HCT116 (cell line): Measurements from ENCODE around the gene BIRC6. TPM values are rescaled to one million over a fixed set of nuclear protein-coding genes. Genes with fewer than 3 reads are reported as not detected.

Experiments used
- ATAC-seq: fragments of 200-7000 bp; cut with Tn5 transposase; 2 replicates; pipeline ENCODE4 v1.9.1; 2020; ENCODE audit warnings: mild to moderate bottlenecking, moderate library complexity
- BruUV-seq: library from RNA; stranded (reverse); fragments of 400-500 nt; replicated peaks from 2 replicates; lab custom pipeline; 2021; lab: Mats Ljungman, UMichigan
- CTCF ChIA-PET: fragments of 300-600 bp; sonication (Branson Sonifier 250); formaldehyde crosslinking; loops from one replicate; lab custom pipeline; 2021; ENCODE audit warnings: antibody characterized with exemption; lab: Charles Lee
- POLR2A ChIA-PET: fragments of 300-600, 350-600 bp; sonication (Branson Sonifier 250); formaldehyde crosslinking; loops from one replicate; lab custom pipeline; 2021; ENCODE audit warnings: antibody characterized with exemption; lab: Charles Lee
- RAD21 ChIA-PET, 2 experiments: fragments of 300-600 bp; sonication (Branson Sonifier 250); formaldehyde crosslinking; loops; one replicate each; lab custom pipeline; 2023; ENCODE audit warnings: low total read pairs in 2 of 2; ENCODE audit not compliant: uncharacterized antibody in 2 of 2, unreplicated experiment in 2 of 2, low non-redundant PET in 1 of 2; lab: Charles Lee
- DNase-seq: peaks from one replicate; pipeline ENCODE4 v3.0.0-alpha.2; 2010; ENCODE audit warnings: low read depth, low spot score
- H2AFZ ChIP-seq: fragments of 200-600 bp; shearing (Covaris generic), sonication (generic); 2 replicates; pipeline ENCODE4 v1.6.1; 2017; ENCODE audit warnings: low read depth, mixed run types, mixed read lengths, antibody characterized with exemption, low read length; ENCODE audit not compliant: poor library complexity, severe bottlenecking
- H3K27ac ChIP-seq: 2 replicates; pipeline ENCODE4 v1.5.1; 2012; ENCODE audit warnings: low read depth, low read length
- H3K27me3 ChIP-seq: fragments of 200-600 bp; sonication (generic); 2 replicates; pipeline ENCODE4 v1.6.1; 2016; ENCODE audit warnings: mixed run types, low read length, mixed read lengths; ENCODE audit not compliant: insufficient read depth
- H3K36me3 ChIP-seq, 2 experiments: fragments of 200-500 bp in 1 of 2; fragments of 200-600 bp in 1 of 2; sonication (Bioruptor generic) in 1 of 2; sonication (generic) in 1 of 2; 2 replicates each; pipeline versions ENCODE4 v1.5.1 to v1.6.1; 2014 to 2016; ENCODE audit warnings: low read length in 2 of 2, inconsistent platforms in 1 of 2, mixed read lengths in 1 of 2, mixed run types in 1 of 2; ENCODE audit not compliant: insufficient read depth in 2 of 2, control insufficient read depth in 1 of 2
- H3K4me1 ChIP-seq, 2 experiments: fragments of 200-600 bp in 1 of 2; sonication (generic) in 1 of 2; 2 replicates each; pipeline versions ENCODE4 v1.5.1 to v1.6.1; 2012 to 2017; ENCODE audit warnings: low read length in 2 of 2, inconsistent platforms in 1 of 2, mild to moderate bottlenecking in 1 of 2, mixed read lengths in 1 of 2, mixed run types in 1 of 2, moderate library complexity in 1 of 2; ENCODE audit not compliant: insufficient read depth in 2 of 2, control insufficient read depth in 1 of 2
- H3K4me2 ChIP-seq: fragments of 200-600 bp; sonication (generic); 2 replicates; pipeline ENCODE4 v1.6.1; 2017; ENCODE audit warnings: mixed run types, low read length, mixed read lengths
- H3K4me3 ChIP-seq, 2 experiments: fragments of 200-600 bp in 1 of 2; sonication (generic) in 1 of 2; replicated peaks in 1 of 2; 2 replicates each; pipeline ENCODE4 v1.5.1; 2011 to 2016; ENCODE audit warnings: low read length in 2 of 2, control low read depth in 1 of 2, low read depth in 1 of 2, mild to moderate bottlenecking in 1 of 2, mixed read lengths in 1 of 2, mixed run types in 1 of 2
- H3K79me2 ChIP-seq: fragments of 200-600 bp; sonication (generic); 2 replicates; pipeline ENCODE4 v1.6.1; 2017; ENCODE audit warnings: mild to moderate bottlenecking, mixed run types, low read length, moderate library complexity, mixed read lengths; ENCODE audit not compliant: insufficient read depth
- H3K9ac ChIP-seq: fragments of 200-600 bp; sonication (generic); 2 replicates; pipeline ENCODE4 v1.6.1; 2016; ENCODE audit warnings: low read length, mixed read lengths
- H3K9me2 ChIP-seq: fragments of 200-600 bp; sonication (generic), shearing (Covaris generic); 2 replicates; pipeline ENCODE4 v1.6.1; 2017; ENCODE audit warnings: mixed run types, mild to moderate bottlenecking, moderate library complexity; ENCODE audit not compliant: insufficient read depth
- H3K9me3 ChIP-seq, 2 experiments: fragments of 200-500 bp in 1 of 2; fragments of 200-600 bp in 1 of 2; sonication (Bioruptor generic) in 1 of 2; sonication (generic) in 1 of 2; 2 replicates each; pipeline ENCODE4 v1.6.1; 2014 to 2017; ENCODE audit warnings: low read length in 2 of 2, mixed read lengths in 2 of 2, inconsistent platforms in 1 of 2, low read depth in 1 of 2, mild to moderate bottlenecking in 1 of 2, mixed run types in 1 of 2, moderate library complexity in 1 of 2; ENCODE audit not compliant: control insufficient read depth in 1 of 2, insufficient read depth in 1 of 2
- H4K20me1 ChIP-seq: fragments of 200-600 bp; sonication (generic), shearing (Covaris generic); 2 replicates; pipeline ENCODE4 v1.6.1; 2017; ENCODE audit warnings: mixed run types, mild to moderate bottlenecking, moderate library complexity; ENCODE audit not compliant: insufficient read depth
- ELF1 ChIP-seq: IDR thresholded peaks from 2 replicates; pipeline ENCODE4 v1.6.1; 2012; ENCODE audit warnings: low read depth, borderline replicate concordance
- EZH2 ChIP-seq: fragments of 200-600 bp; sonication (generic); IDR thresholded peaks from 2 replicates; pipeline ENCODE4 v1.6.1; 2017; ENCODE audit warnings: antibody characterized with exemption, mixed run types
- FOSL1 ChIP-seq: IDR thresholded peaks from 2 replicates; pipeline ENCODE4 v1.6.1; 2012; ENCODE audit warnings: low read depth
- JUND ChIP-seq: IDR thresholded peaks from 2 replicates; pipeline ENCODE4 v1.6.1; 2012
- POLR2A ChIP-seq: IDR thresholded peaks from 2 replicates; pipeline ENCODE4 v1.7.0; 2011; ENCODE audit warnings: borderline replicate concordance; ENCODE audit not compliant: insufficient read depth, insufficient read length; ENCODE audit errors: extremely low read depth
- intact Hi-C: fragments of 100-400 bp; cut with micrococcal nuclease; formaldehyde crosslinking; loops from 2 replicates; pipeline ENCODE4 v1.10.0; 2022
- total RNA-seq: library from RNA; stranded (reverse); gene quantifications from one replicate; pipeline ENCODE4 v1.2.1, GENCODE V29; 2021; ENCODE audit not compliant: unreplicated experiment
- TF ChIP-seq, protein P1 (sequence below), 3 experiments: fragments of 200-600 bp in 1 of 3; sonication (generic) in 1 of 3; IDR thresholded peaks in 2 of 3; conservative IDR thresholded peaks in 1 of 3; 2 replicates each; pipeline ENCODE4 v1.5.1; 2012 to 2017; ENCODE audit warnings: low read depth in 2 of 3, low read length in 2 of 3, antibody characterized with exemption in 1 of 3, borderline replicate concordance in 1 of 3, control low read depth in 1 of 3, mild to moderate bottlenecking in 1 of 3, mixed read lengths in 1 of 3, mixed run types in 1 of 3, moderate library complexity in 1 of 3; ENCODE audit not compliant: insufficient read depth in 1 of 3
- TF ChIP-seq, protein P2 (sequence below): IDR thresholded peaks from 2 replicates; pipeline ENCODE4 v1.6.1; 2012
- TF ChIP-seq, protein P3 (sequence below): IDR thresholded peaks from 2 replicates; pipeline ENCODE4 v1.6.1; 2012; ENCODE audit warnings: low read depth

The BIRC6 gene
- total RNA-seq, 1 experiment from 2014 or later: 60.7 TPM

- CTCF ChIA-PET: no interaction called here
- no peak overlapping the region for H3K9ac ChIP-seq
- intact Hi-C loops: no loop called here
Measured at GRCh38 chr2:32446369-32446768, 89.5 kb downstream of the BIRC6 start.

More at GRCh38 chr2:32446369-32446768, 89.5 kb downstream of the BIRC6 start:
- H3K4me2 ChIP-seq: no peak overlapping the region
- H3K9me2 ChIP-seq: 0 out of 2 replicates have a peak, but pooled peaks cover 2% of the 10 kb centered on the region
- H3K4me3 ChIP-seq: no peak overlapping the region
- no peaks in the 10 kb centered on the region; the same call in 1 of the 2 replicates for H4K20me1 ChIP-seq
- TF ChIP-seq ELF1 (no peak), JUND (no peak), EZH2 (no peak), POLR2A (no peak), FOSL1 (no peak)
- TF ChIP-seq, protein P1, sequence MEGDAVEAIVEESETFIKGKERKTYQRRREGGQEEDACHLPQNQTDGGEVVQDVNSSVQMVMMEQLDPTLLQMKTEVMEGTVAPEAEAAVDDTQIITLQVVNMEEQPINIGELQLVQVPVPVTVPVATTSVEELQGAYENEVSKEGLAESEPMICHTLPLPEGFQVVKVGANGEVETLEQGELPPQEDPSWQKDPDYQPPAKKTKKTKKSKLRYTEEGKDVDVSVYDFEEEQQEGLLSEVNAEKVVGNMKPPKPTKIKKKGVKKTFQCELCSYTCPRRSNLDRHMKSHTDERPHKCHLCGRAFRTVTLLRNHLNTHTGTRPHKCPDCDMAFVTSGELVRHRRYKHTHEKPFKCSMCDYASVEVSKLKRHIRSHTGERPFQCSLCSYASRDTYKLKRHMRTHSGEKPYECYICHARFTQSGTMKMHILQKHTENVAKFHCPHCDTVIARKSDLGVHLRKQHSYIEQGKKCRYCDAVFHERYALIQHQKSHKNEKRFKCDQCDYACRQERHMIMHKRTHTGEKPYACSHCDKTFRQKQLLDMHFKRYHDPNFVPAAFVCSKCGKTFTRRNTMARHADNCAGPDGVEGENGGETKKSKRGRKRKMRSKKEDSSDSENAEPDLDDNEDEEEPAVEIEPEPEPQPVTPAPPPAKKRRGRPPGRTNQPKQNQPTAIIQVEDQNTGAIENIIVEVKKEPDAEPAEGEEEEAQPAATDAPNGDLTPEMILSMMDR (IDR thresholded peaks at IDR 0.05 in 2 of 3, conservative IDR thresholded peaks at IDR 0.05 in 1 of 3; ENCODE audit: borderline replicate concordance in 1 of 3, insufficient read depth in 1 of 3, low read depth in 2 of 3, low read length in 2 of 3): no peak
- TF ChIP-seq, protein P2, sequence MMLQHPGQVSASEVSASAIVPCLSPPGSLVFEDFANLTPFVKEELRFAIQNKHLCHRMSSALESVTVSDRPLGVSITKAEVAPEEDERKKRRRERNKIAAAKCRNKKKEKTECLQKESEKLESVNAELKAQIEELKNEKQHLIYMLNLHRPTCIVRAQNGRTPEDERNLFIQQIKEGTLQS: no peak
- TF ChIP-seq, protein P3, sequence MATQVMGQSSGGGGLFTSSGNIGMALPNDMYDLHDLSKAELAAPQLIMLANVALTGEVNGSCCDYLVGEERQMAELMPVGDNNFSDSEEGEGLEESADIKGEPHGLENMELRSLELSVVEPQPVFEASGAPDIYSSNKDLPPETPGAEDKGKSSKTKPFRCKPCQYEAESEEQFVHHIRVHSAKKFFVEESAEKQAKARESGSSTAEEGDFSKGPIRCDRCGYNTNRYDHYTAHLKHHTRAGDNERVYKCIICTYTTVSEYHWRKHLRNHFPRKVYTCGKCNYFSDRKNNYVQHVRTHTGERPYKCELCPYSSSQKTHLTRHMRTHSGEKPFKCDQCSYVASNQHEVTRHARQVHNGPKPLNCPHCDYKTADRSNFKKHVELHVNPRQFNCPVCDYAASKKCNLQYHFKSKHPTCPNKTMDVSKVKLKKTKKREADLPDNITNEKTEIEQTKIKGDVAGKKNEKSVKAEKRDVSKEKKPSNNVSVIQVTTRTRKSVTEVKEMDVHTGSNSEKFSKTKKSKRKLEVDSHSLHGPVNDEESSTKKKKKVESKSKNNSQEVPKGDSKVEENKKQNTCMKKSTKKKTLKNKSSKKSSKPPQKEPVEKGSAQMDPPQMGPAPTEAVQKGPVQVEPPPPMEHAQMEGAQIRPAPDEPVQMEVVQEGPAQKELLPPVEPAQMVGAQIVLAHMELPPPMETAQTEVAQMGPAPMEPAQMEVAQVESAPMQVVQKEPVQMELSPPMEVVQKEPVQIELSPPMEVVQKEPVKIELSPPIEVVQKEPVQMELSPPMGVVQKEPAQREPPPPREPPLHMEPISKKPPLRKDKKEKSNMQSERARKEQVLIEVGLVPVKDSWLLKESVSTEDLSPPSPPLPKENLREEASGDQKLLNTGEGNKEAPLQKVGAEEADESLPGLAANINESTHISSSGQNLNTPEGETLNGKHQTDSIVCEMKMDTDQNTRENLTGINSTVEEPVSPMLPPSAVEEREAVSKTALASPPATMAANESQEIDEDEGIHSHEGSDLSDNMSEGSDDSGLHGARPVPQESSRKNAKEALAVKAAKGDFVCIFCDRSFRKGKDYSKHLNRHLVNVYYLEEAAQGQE: no peak
- H3K27ac ChIP-seq: no peak overlapping the region
- H3K27me3 ChIP-seq: no peaks in the 10 kb centered on the region
- BruUV-seq: no TSS peak
- H2AFZ ChIP-seq: no peak overlapping the region
- no peak for ATAC-seq
- no peaks in the 10 kb centered on the region for H3K79me2 ChIP-seq
- H3K4me1 ChIP-seq: no peaks in the 10 kb centered on the region
- H3K36me3 ChIP-seq: peaks cover 16 to 27% of the 10 kb centered on the region in 2 experiments
- ChIA-PET RAD21 (no interaction called here), POLR2A (interaction anchor here (0.7 kb wide), 1 partner anchor 9 kb away, joined by 3 read pairs; no protein-coding TSS in a partner anchor)
- no peaks in the 10 kb centered on the region for H3K9me3 ChIP-seq
- no peak for DNase-seq
